Measurements from ENCODE around the gene NPPC.

NPPC gene

GRCh38 chr2:231902598-231902997 is 23.6 kb downstream of the NPPC start:
- H3K27ac ChIP-seq, result no peak overlapping the region
- no peak for DNase-seq (ENCODE audit: low spot score)
- TF ChIP-seq CTCF (IDR thresholded peaks at IDR 0.05), result no peak
- H3K4me3 ChIP-seq, result no peak overlapping the region

- no peak for TF ChIP-seq CTCF (IDR thresholded peaks at IDR 0.05)
- Histone ChIP-seq H3K27ac (no peak overlapping the region), H3K4me3 (no peak overlapping the region)
- DNase-seq (ENCODE audit: low spot score), result no peak
These were observed 25.2 kb downstream of the NPPC start for GRCh38 chr2:231900972-231901371.

GRCh38 chr2:231900486-231900942 is 25.7 kb downstream of the NPPC start:
- Histone ChIP-seq H3K4me3 (no peak overlapping the region), H3K27ac (no peak overlapping the region)
- DNase-seq (ENCODE audit: low spot score), result no peak
- TF ChIP-seq CTCF (IDR thresholded peaks at IDR 0.05), result peak; percentile 49

GRCh38 chr2:231894566-231895380 is 31.4 kb downstream of the NPPC start:
- no peak overlapping the region for H3K4me3 ChIP-seq
- no peak for TF ChIP-seq CTCF (IDR thresholded peaks at IDR 0.05)
- no peak overlapping the region for H3K27ac ChIP-seq
- DNase-seq (ENCODE audit: low spot score), result no peak

GRCh38 chr2:231891514-231891905 is 34.7 kb downstream of the NPPC start:
- H3K27ac ChIP-seq, result no peak overlapping the region
- TF ChIP-seq CTCF (IDR thresholded peaks at IDR 0.05), result no peak
- no peak for DNase-seq (ENCODE audit: low spot score)
- H3K4me3 ChIP-seq, result no peak overlapping the region

- H3K27ac ChIP-seq, result no peak overlapping the region
- TF ChIP-seq CTCF (IDR thresholded peaks at IDR 0.05), result no peak
- no peak for DNase-seq (ENCODE audit: low spot score)
- no peak overlapping the region for H3K4me3 ChIP-seq
These were observed 35.2 kb downstream of the NPPC start for GRCh38 chr2:231890896-231891513.

- no peak for TF ChIP-seq CTCF (IDR thresholded peaks at IDR 0.05)
- Histone ChIP-seq H3K4me3 (no peak overlapping the region), H3K27ac (no peak overlapping the region)
- no peak for DNase-seq (ENCODE audit: low spot score)
These were observed 38.4 kb downstream of the NPPC start for GRCh38 chr2:231887756-231888155.
